HEK293 (cell line): ENCODE results near the gene TMEM212.

Experiments used
- GLIS2 ChIP-seq: fragments of 450-650 bp; formaldehyde crosslinking; IDR thresholded peaks from 2 replicates; pipeline ENCODE4 v1.5.1; 2016; ENCODE audit warnings: missing biosample characterization, missing genetic modification characterization
- SETDB1 ChIP-seq: IDR thresholded peaks from one replicate; pipeline ENCODE4 v1.6.1; 2017; ENCODE audit warnings: mild to moderate bottlenecking, low read length, moderate library complexity, mixed read lengths; ENCODE audit not compliant: insufficient read length
- ZIC2 ChIP-seq: fragments of 450-650 bp; formaldehyde crosslinking; IDR thresholded peaks from 2 replicates; pipeline ENCODE4 v1.5.1; 2016; ENCODE audit warnings: missing biosample characterization, missing genetic modification characterization
- ZNF404 ChIP-seq: fragments of 450-650 bp; formaldehyde crosslinking; IDR thresholded peaks from 2 replicates; pipeline ENCODE4 v1.5.1; 2017; ENCODE audit warnings: missing biosample characterization, missing genetic modification characterization
- TF ChIP-seq, protein P1 (sequence below): fragments of 450-650 bp; formaldehyde crosslinking; IDR thresholded peaks from 2 replicates; pipeline ENCODE4 v1.5.1; 2016; ENCODE audit warnings: missing biosample characterization, missing genetic modification characterization
- TF ChIP-seq, protein P2 (sequence below): fragments of 450-650 bp; formaldehyde crosslinking; IDR thresholded peaks from 2 replicates; pipeline ENCODE4 v1.5.1; 2017; ENCODE audit warnings: missing biosample characterization, missing genetic modification characterization

DNA sequence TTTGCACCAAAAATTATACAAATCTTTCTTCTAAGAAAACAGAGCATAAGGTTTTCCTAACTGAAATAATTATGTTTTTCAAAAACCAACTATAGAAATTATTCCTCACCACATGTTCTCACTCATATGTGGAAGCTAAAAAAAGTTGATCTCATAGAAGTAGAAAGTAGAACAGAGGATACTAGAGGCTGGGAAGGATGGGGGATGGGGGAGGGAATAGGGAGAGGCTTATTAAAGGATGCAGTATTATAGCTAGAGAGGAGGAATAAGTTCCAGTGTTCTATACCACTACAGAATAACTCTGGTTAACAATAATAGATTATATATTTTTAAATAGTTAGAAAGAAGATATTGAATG is 12.7 kb upstream of the TMEM212 start:
- TF ChIP-seq, protein P1, sequence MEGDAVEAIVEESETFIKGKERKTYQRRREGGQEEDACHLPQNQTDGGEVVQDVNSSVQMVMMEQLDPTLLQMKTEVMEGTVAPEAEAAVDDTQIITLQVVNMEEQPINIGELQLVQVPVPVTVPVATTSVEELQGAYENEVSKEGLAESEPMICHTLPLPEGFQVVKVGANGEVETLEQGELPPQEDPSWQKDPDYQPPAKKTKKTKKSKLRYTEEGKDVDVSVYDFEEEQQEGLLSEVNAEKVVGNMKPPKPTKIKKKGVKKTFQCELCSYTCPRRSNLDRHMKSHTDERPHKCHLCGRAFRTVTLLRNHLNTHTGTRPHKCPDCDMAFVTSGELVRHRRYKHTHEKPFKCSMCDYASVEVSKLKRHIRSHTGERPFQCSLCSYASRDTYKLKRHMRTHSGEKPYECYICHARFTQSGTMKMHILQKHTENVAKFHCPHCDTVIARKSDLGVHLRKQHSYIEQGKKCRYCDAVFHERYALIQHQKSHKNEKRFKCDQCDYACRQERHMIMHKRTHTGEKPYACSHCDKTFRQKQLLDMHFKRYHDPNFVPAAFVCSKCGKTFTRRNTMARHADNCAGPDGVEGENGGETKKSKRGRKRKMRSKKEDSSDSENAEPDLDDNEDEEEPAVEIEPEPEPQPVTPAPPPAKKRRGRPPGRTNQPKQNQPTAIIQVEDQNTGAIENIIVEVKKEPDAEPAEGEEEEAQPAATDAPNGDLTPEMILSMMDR (tag by site-specific recombination) = no peak
- TF ChIP-seq, protein P2, sequence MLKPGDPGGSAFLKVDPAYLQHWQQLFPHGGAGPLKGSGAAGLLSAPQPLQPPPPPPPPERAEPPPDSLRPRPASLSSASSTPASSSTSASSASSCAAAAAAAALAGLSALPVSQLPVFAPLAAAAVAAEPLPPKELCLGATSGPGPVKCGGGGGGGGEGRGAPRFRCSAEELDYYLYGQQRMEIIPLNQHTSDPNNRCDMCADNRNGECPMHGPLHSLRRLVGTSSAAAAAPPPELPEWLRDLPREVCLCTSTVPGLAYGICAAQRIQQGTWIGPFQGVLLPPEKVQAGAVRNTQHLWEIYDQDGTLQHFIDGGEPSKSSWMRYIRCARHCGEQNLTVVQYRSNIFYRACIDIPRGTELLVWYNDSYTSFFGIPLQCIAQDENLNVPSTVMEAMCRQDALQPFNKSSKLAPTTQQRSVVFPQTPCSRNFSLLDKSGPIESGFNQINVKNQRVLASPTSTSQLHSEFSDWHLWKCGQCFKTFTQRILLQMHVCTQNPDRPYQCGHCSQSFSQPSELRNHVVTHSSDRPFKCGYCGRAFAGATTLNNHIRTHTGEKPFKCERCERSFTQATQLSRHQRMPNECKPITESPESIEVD (tag by site-specific recombination) = no peak
- TF ChIP-seq GLIS2 (tag by site-specific recombination) (no peak), ZNF404 (no peak), ZIC2 (tag by site-specific recombination) (no peak), SETDB1 (no peak)
